ENCODE results near the gene FOXO1. TPM values are rescaled to one million over a fixed set of nuclear protein-coding genes. Genes with fewer than 3 reads are reported as not detected.

Gene FOXO1
- total RNA-seq, 1 experiment from 2014 or later, result 10.5 TPM

- DNase-seq, result no peak
- H4K20me1 ChIP-seq (ENCODE audit: insufficient read depth), result no peaks in the 10 kb centered on the region
- no peak overlapping the region; the same call in 1 of the 2 replicates for H3K27ac ChIP-seq
- H2AFZ ChIP-seq, result no peak overlapping the region
- no peaks in the 10 kb centered on the region for H3K36me3 ChIP-seq (ENCODE audit: low read depth)
- no peak for TF ChIP-seq EZH2 (IDR thresholded peaks at IDR 0.05; ENCODE audit: low read depth)
- TF ChIP-seq CTCF (conservative IDR thresholded peaks at IDR 0.05), result no peak
- H3K4me3 ChIP-seq, result no peak overlapping the region
- intact Hi-C loops (cut with micrococcal nuclease; ENCODE audit: unreplicated experiment), result no loop called here
- ChIA-PET CTCF (no interaction called here), POLR2A (ENCODE audit: unreplicated experiment) (no interaction called here)
- peaks cover 71% of the 10 kb centered on the region for H3K79me2 ChIP-seq (ENCODE audit: low read depth)
- no peaks in the 10 kb centered on the region for H3K27me3 ChIP-seq (ENCODE audit: insufficient read depth, low read depth)
- no peaks in the 10 kb centered on the region for H3K9me3 ChIP-seq (ENCODE audit: insufficient read depth, low read depth)
- no TSS peak for BruUV-seq (replicated peaks)
- H3K4me1 ChIP-seq (replicated peaks; ENCODE audit: insufficient read depth), result no peaks in the 10 kb centered on the region
- no peak overlapping the region for H3K4me2 ChIP-seq
- no peaks in the 10 kb centered on the region for H3F3A ChIP-seq (ENCODE audit: insufficient read depth, low read depth)
- H3K9me2 ChIP-seq (ENCODE audit: insufficient read depth), result no peaks in the 10 kb centered on the region
Measured at GRCh38 chr13:40653527-40654318, 12.7 kb downstream of the FOXO1 start.

GRCh38 chr13:40652588-40652940, 13.9 kb downstream of the FOXO1 start:
- Histone ChIP-seq H2AFZ (no peak overlapping the region), H3K79me2 (ENCODE audit: low read depth) (peaks cover 70% of the 10 kb centered on the region), H4K20me1 (ENCODE audit: insufficient read depth) (no peaks in the 10 kb centered on the region), H3K9me2 (ENCODE audit: insufficient read depth) (no peaks in the 10 kb centered on the region), H3K9me3 (ENCODE audit: insufficient read depth, low read depth) (no peaks in the 10 kb centered on the region), H3K36me3 (ENCODE audit: low read depth) (no peaks in the 10 kb centered on the region), H3K4me1 (replicated peaks; ENCODE audit: insufficient read depth) (no peaks in the 10 kb centered on the region), H3K4me2 (no peak overlapping the region), H3K27me3 (ENCODE audit: insufficient read depth, low read depth) (no peaks in the 10 kb centered on the region), H3K4me3 (no peak overlapping the region), H3K27ac (no peak overlapping the region), H3F3A (ENCODE audit: insufficient read depth, low read depth) (no peaks in the 10 kb centered on the region)
- BruUV-seq (replicated peaks), result no TSS peak
- no peak for DNase-seq
- ChIA-PET CTCF (no interaction called here), POLR2A (ENCODE audit: unreplicated experiment) (no interaction called here)
- intact Hi-C loops (cut with micrococcal nuclease; ENCODE audit: unreplicated experiment), result no loop called here
- TF ChIP-seq CTCF (conservative IDR thresholded peaks at IDR 0.05), result no peak
- no peak for TF ChIP-seq EZH2 (IDR thresholded peaks at IDR 0.05; ENCODE audit: low read depth)

DNA sequence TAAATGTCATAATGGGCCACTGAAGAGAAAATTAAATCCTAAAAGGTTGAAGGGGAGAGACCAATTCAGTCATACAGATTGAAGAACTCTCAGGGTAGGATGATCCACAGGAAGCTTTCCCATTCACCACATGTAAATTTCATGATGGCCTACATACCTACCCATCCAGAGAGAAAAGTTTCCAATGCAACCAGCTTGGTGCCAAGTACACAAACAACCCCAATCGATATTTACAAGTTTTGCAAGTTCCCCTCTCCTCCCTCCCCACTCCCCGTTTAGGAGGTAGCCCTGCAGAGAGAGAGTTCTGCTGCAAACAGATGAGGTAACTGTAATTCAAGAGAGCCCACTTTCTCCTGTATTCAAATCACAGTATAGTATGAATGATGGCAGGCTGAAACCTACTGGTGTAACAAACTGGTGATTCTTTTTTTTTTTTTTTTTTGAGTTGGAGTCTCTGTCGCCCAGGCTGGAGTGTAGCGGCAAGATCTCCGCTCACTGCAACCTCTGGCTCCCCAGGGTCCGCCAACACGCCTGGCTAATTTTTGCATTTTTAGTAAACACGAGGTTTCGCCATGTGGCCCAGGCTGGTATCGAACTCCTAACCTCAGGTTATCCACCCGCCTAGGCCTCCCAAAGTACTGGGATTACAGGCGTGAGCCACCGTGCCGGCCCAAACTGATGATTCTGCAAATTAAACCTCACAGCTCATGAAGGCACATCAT, 14.4 kb downstream of the FOXO1 start:
- Histone ChIP-seq H3K79me2 (ENCODE audit: low read depth) (peaks cover 70% of the 10 kb centered on the region), H4K20me1 (ENCODE audit: insufficient read depth) (no peaks in the 10 kb centered on the region), H3K27me3 (ENCODE audit: insufficient read depth, low read depth) (no peaks in the 10 kb centered on the region), H3K9me3 (ENCODE audit: insufficient read depth, low read depth) (no peaks in the 10 kb centered on the region), H3K27ac (no peak overlapping the region), H3K4me2 (no peak overlapping the region), H3F3A (ENCODE audit: insufficient read depth, low read depth) (no peaks in the 10 kb centered on the region), H3K9me2 (ENCODE audit: insufficient read depth) (no peaks in the 10 kb centered on the region), H3K4me3 (no peak overlapping the region), H2AFZ (no peak overlapping the region), H3K36me3 (ENCODE audit: low read depth) (no peaks in the 10 kb centered on the region), H3K4me1 (replicated peaks; ENCODE audit: insufficient read depth) (no peaks in the 10 kb centered on the region)
- BruUV-seq (replicated peaks), result no TSS peak
- TF ChIP-seq EZH2 (IDR thresholded peaks at IDR 0.05; ENCODE audit: low read depth) (no peak), CTCF (conservative IDR thresholded peaks at IDR 0.05) (no peak)
- no peak for DNase-seq
- CTCF ChIA-PET, result no interaction called here
- intact Hi-C loops (cut with micrococcal nuclease; ENCODE audit: unreplicated experiment), result no loop called here
- POLR2A ChIA-PET (ENCODE audit: unreplicated experiment), result no interaction called here
